NCI-H510A (cell line): Measurements from ENCODE around the gene CLEC9A.

Source experiments
- DNase-seq: peaks from one replicate; lab custom pipeline; 2025; lab: John Stamatoyannopoulos, UW

CLEC9A gene

DNA sequence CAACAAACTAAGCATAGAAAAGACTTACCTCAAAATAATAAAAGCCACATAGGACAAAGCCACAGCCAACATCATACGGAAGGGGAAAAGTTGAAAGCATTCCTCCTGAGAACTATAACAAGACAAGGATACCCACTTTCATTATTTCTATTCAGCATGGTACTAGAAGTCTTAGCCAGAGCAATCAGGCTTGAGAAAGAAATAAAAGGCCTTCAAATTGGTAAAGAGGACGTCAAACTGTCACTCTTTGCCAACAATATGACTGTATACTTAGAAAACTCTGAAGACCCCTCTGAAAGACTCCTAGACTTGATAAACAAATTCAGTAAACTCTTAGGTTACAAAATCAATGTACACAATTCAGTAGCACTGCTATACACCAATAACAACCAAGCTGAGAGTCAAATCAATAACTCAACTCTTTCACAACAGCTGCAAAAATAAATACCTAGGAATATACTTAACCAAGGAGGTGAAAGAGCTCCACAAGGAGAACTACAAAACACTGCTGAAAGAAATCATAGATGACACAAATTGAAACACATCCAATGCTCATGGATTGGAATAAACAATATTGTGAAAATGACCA is 79.9 kb downstream of the CLEC9A start:
- DNase-seq = no peak

DNA sequence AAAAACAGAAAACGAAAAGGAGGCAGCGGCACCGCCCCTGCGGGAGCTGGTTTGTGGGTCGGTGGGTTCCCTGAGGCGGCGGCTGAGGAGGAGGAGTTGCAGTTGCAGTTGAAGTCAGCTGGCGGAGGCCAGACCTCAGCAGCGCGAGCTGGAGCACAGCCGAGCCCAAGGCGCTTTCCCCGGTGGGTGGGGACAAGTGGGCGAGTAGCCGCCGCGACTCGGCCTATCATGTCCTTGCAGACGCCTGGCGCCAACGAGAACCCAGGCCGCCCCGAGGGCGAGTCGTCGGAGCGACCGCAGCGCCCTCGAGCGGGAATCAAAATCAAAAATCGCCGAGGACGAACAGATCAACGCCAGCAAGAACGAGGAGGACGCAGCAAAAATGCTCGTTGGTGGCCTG is 81.0 kb downstream of the CLEC9A start:
- no peak for DNase-seq

DNA sequence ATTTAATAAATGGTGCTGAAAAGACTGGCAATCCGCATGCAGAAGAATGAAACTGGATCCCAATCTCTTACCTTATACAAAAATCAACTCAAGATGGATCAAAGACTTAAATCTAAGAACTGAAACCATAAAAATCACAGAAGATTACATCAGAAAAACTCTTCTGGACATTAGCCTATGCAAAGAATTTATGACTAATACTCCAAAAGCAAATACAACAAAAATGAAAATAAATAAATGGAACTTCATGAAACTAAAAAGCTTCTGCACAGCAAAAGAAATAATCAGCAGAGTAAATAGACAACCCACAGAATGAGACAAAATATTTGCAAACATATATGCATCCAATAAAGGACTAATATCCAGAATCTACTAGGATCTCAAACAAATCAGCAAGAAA is 82.6 kb downstream of the CLEC9A start:
- no peak for DNase-seq

DNA sequence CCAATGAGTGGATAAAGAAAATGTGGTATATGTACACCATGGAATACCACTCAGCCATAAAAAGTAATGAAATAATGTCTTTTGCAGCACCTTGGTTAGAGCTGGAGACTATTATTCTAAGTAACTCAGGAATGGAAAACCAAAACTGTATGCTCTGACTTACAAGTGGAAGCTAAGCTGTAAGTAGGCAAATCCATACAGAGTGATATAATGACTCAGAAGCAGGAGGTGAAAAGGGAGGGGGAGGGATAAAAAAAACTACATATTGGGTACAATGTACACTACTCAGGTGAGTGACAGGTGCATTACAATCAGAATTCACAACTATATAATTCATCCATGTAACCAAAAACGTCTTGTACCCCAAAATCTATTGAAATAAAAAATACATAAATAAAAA is 83.4 kb downstream of the CLEC9A start:
- no peak for DNase-seq

DNA sequence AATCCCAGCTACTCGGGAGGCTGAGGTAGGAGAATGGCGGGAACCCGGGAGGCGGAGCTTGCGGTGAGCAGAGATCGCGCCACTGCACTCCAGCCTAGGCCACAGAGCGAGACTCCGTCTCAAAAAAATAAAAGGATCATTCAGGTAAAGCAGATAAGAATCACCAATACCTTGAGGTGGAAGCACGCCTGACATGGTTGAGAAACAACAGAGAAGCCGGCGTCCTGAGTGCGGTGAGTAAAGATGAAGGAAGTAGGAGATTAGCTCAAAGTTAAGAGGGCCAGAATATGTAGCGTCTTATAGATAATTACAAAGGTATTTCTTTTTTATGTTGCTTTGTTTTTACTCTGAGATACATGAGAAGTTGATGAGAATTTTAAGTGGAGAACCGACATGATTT is 84.8 kb downstream of the CLEC9A start:
- no peak for DNase-seq
